GM18873 (cell line): Measurements from ENCODE around the gene MIA.
"Not testable (repeated sequence)": the region's sequence is repeated elsewhere in the genome, so short reads cannot be mapped to it uniquely, and the experiment has no call there.

Experiments used
- ATAC-seq: cut with Tn5 transposase; IDR thresholded peaks from one replicate; pipeline ENCODE4 v1.9.1; 2021; ENCODE audit warnings: mild to moderate bottlenecking, moderate library complexity, moderate number of reproducible peaks; ENCODE audit not compliant: unreplicated experiment, low FRiP score

Gene MIA

GRCh38 chr19:40815223-40815622, 39.9 kb downstream of the MIA start:
- ATAC-seq: no peak

GRCh38 chr19:40818480-40819399, 43.4 kb downstream of the MIA start:
- ATAC-seq: not testable (repeated sequence)

- not testable (repeated sequence) for ATAC-seq
Observed at GRCh38 chr19:40819479-40820234, 44.3 kb downstream of the MIA start.

DNA sequence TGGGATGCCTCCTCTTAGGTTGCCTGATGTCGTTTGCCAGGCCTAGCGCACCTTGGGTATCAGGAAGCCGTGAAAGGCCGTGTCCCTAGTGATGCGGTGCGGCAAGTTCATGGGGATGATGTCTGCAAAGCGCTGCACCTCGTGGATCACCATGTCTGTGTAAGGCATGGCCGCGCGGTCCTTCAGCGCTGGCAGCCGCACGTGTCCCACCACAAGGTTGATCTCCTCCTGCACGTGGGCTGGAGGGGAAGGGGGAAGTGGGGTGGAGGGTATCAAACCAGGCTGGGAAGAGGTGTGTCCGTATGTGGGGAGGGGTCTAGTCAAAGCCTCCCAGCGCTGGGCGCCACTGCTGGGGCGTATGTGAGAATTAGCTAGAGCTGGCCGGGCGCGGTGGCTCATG, 46.8 kb downstream of the MIA start:
- no peak for ATAC-seq

DNA sequence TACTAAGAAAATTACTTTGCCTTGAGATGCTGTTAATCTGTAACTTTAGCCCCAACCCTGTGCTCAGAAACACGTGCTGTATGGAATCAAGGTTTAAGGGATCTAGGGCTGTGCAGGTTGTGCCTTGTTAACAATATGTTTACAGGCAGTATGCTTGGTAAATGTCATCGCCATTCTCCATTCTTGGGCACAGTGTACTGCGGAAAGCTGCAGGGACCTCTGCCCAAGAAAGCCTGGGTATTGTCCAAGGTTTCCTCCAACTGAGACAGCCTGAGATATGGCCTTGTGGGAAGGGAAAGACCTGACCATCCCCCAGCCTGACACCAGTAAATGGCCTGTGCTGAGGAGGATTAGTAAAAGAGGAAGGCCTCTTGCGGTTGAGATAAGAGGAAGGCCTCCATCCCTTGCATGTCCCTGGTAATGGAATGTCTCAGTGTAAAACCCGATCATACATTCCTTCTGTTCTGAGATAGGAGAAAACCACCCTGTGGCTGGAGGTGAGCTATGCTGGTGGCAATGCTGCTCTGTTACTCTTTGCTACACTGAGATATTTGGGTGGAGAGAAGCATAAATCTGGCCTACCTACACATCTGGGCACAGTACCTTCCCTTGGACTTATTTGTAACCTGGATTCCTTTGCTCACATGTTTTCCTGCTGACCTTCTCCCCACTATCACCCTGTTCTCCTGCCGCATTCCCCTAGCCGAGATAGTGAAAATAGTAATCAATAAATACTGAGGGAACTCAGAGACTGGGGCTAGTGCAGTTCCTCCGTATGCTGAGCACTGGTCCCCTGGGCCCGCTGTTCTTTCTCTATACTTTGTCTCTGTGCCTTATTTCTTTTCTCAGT, 47.6 kb downstream of the MIA start:
- not testable (repeated sequence) for ATAC-seq

DNA sequence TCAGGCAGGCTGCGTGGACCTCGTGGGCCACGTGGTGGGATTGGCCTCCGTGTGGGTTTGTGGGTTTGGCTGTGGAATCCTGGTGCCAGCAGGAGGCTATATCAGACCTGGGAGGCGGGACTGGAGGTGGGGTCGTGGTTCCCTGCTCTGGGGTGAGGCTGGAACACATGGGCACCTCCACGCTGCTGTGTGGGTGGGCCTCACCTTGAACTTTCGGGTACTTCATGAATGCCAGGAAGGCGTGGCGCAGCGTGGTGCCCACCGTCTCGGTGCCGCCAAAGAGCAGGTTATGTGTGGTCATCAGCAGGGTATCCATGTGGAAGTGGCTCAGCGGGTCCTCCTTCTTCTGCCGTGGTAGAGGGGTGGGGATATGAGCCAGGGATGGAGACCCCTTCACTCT, 49.6 kb downstream of the MIA start:
- not testable (repeated sequence) for ATAC-seq

DNA sequence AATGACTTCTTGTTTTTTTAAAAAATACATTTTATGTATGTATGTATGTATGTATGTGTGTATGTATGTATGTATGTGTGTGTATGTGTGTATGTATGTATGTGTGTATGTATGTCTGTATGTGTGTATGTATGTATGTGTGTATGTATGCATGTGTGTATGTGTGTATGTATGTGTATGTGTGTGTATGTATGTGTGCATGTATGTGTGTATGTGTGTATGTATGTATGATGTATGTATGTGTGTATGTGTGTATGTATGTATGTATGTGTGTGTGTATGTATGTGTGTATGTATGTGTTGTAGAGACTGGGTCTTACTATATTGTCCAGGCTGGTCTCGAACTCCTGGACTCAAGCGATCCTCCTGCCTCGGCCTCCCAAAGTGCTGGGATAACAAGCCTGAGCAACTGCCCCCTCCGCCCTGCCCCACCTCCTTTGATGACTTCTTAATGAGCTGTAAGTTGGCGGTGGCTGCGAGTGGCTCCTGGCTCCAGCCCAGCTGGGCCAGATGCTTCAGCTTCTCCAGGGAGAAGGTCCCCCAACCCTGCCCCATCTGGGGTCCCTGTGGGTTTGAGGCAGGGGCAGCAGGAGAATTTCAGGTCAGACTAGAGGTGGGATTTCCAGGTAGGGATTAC, 50.3 kb downstream of the MIA start:
- ATAC-seq: not testable (repeated sequence)

- ATAC-seq: not testable (repeated sequence)
Observed at GRCh38 chr19:40826312-40826698, 51.0 kb downstream of the MIA start.

- ATAC-seq: not testable (repeated sequence)
Observed at GRCh38 chr19:40826699-40827385, 51.5 kb downstream of the MIA start.
